ENCODE results near the gene SKAP2.

GRCh38 chr7:26700386-26700785 lies 164.0 kb downstream of the SKAP2 start:
- TF ChIP-seq NR2C1 (IDR thresholded peaks at IDR 0.05), result no peak
- TF ChIP-seq MYB (IDR thresholded peaks at IDR 0.05; ENCODE audit: borderline replicate concordance, low read depth, low read length), result no peak
- no peak for TF ChIP-seq CTCF (IDR thresholded peaks at IDR 0.05 in 2 of 3, conservative IDR thresholded peaks at IDR 0.05 in 1 of 3; ENCODE audit: control insufficient read depth in 2 of 3, extremely low read depth in 1 of 3, insufficient read depth in 1 of 3, low read depth in 3 of 3, low read length in 3 of 3)
- TF ChIP-seq ETV6 (conservative IDR thresholded peaks at IDR 0.05 in 1 of 2, IDR thresholded peaks at IDR 0.05 in 1 of 2; ENCODE audit: borderline replicate concordance in 1 of 2, low read depth in 1 of 2), result no peak
- TF ChIP-seq ATF7 (IDR thresholded peaks at IDR 0.05; ENCODE audit: low read depth), result no peak
- no peak for TF ChIP-seq SREBF1 (IDR thresholded peaks at IDR 0.05; ENCODE audit: low read length)
- TF ChIP-seq EZH2 (IDR thresholded peaks at IDR 0.05; ENCODE audit: borderline replicate concordance, control insufficient read depth, low read depth, low read length), result no peak
- TF ChIP-seq NFXL1 (IDR thresholded peaks at IDR 0.05; ENCODE audit: borderline replicate concordance), result no peak

Data from GM12878 (cell line).